Naive thymus-derived CD4-positive, alpha-beta T cell (primary cell): ENCODE measurements around the gene ADAD2. TPM values are rescaled to one million over a fixed set of nuclear protein-coding genes. Genes with fewer than 3 reads are reported as not detected.
A peak's percentile ranks its signal among the peaks of the same experiment; 100 is the strongest.

Experiments
- ATAC-seq: fragments of 150-1000 bp; cut with Tn5 transposase; 2 replicates; pipeline ENCODE4 v1.10.0; 2021; ENCODE audit warnings: mild to moderate bottlenecking, moderate library complexity
- CTCF ChIA-PET: fragments of 350-600 bp; sonication (Branson Sonifier 250); formaldehyde crosslinking; loops from one replicate; lab custom pipeline; 2021; ENCODE audit warnings: antibody characterized with exemption; lab: Charles Lee
- POLR2A ChIA-PET: fragments of 350-600 bp; sonication (Branson Sonifier 250); formaldehyde crosslinking; loops from one replicate; lab custom pipeline; 2021; ENCODE audit warnings: antibody characterized with exemption, inconsistent platforms; lab: Charles Lee
- DNase-seq, 9 donors: peaks; one replicate each; pipeline versions ENCODE4 v3.0.0 to v3.0.0-alpha.2; 2020 to 2022; ENCODE audit warnings: mixed read lengths in 1 of 9
- H3K27ac ChIP-seq: one replicate; pipeline ENCODE4 v1.7.0; 2013; ENCODE audit warnings: mild to moderate bottlenecking, low read depth, low read length, moderate library complexity
- H3K27me3 ChIP-seq, 2 donors: one replicate each; pipeline ENCODE4 v1.7.0; 2013; ENCODE audit warnings: low read length in 2 of 2, mild to moderate bottlenecking in 2 of 2, moderate library complexity in 2 of 2; ENCODE audit not compliant: control insufficient read depth in 2 of 2, insufficient read depth in 2 of 2
- H3K36me3 ChIP-seq, 3 experiments: 1 replicate in 2 of 3; 2 replicates in 1 of 3; pipeline ENCODE4 v1.7.0; 2013; ENCODE audit warnings: low read length in 3 of 3, mild to moderate bottlenecking in 3 of 3, moderate library complexity in 1 of 3; ENCODE audit not compliant: insufficient read depth in 3 of 3, control insufficient read depth in 2 of 3
- H3K4me1 ChIP-seq, 2 donors: one replicate each; pipeline ENCODE4 v1.7.0; 2013; ENCODE audit warnings: low read length in 2 of 2, mild to moderate bottlenecking in 2 of 2, moderate library complexity in 1 of 2; ENCODE audit not compliant: control insufficient read depth in 2 of 2, insufficient read depth in 2 of 2
- H3K4me3 ChIP-seq: 2 replicates; pipeline ENCODE4 v1.7.0; 2013; ENCODE audit warnings: mild to moderate bottlenecking, low read length
- H3K9me3 ChIP-seq, 3 experiments: 1 replicate in 2 of 3; 2 replicates in 1 of 3; pipeline ENCODE4 v1.7.0; 2013; ENCODE audit warnings: low read length in 3 of 3; ENCODE audit not compliant: control insufficient read depth in 2 of 3
- H3K27ac Mint-ChIP-seq, 9 donors: one replicate each; pipeline ENCODE4 v1.8.0; 2020 to 2022; ENCODE audit warnings: mixed read lengths in 9 of 9, mild to moderate bottlenecking in 8 of 9, moderate library complexity in 5 of 9, inconsistent platforms in 2 of 9
- H3K27me3 Mint-ChIP-seq, 5 donors: one replicate each; pipeline ENCODE4 v1.8.0; 2021 to 2022; ENCODE audit warnings: mixed read lengths in 5 of 5, mild to moderate bottlenecking in 1 of 5
- H3K36me3 Mint-ChIP-seq, 5 donors: one replicate each; pipeline ENCODE4 v1.8.0; 2020 to 2022; ENCODE audit warnings: mixed read lengths in 5 of 5, mild to moderate bottlenecking in 3 of 5, inconsistent platforms in 1 of 5
- H3K4me1 Mint-ChIP-seq, 7 donors: one replicate each; pipeline ENCODE4 v1.8.0; 2020 to 2022; ENCODE audit warnings: mixed read lengths in 7 of 7, mild to moderate bottlenecking in 3 of 7, inconsistent platforms in 1 of 7
- H3K4me3 Mint-ChIP-seq, 10 donors: one replicate each; pipeline ENCODE4 v1.8.0; 2020 to 2022; ENCODE audit warnings: mild to moderate bottlenecking in 10 of 10, mixed read lengths in 10 of 10, moderate library complexity in 6 of 10, inconsistent platforms in 2 of 10
- H3K9me3 Mint-ChIP-seq, 11 donors: one replicate each; pipeline ENCODE4 v1.8.0; 2020 to 2022; ENCODE audit warnings: mixed read lengths in 11 of 11, mild to moderate bottlenecking in 4 of 11, inconsistent platforms in 1 of 11, moderate library complexity in 1 of 11
- intact Hi-C, 2 donors: fragments of 100-400 bp; cut with micrococcal nuclease; formaldehyde crosslinking; loops; one replicate each; pipeline ENCODE4 v1.15.1; 2023
- polyA plus RNA-seq, 2 donors: library from polyadenylated mRNA; unstranded; fragments of 300-500 nt; fragmentation: Illumina TruSeq; gene quantifications; one replicate each; pipeline ENCODE4 v1.2.3, GENCODE V29; 2021
- total RNA-seq, 6 experiments: library from RNA in 5 of 6; stranded (reverse) in 5 of 6; gene quantifications; 1 replicate in 5 of 6; 2 replicates in 1 of 6; pipeline ENCODE4 v1.2.3 and lab custom pipeline; 2021 to 2026

Gene ADAD2
- total and polyA plus RNA-seq, 7 experiments from 2014 or later, result 0.11 to 0.16 TPM; not detected in 5

GRCh38 chr16:84225571-84225970, 34.6 kb downstream of the ADAD2 start:
- H3K36me3 Mint-ChIP-seq, result no peaks in the 10 kb centered on the region
- H3K4me1 Mint-ChIP-seq, result no peaks in the 10 kb centered on the region
- DNase-seq (no peak), ATAC-seq (no peak)
- H3K9me3 Mint-ChIP-seq, result no peaks in the 10 kb centered on the region
- no peak overlapping the region for H3K4me3 Mint-ChIP-seq
- H3K4me1 ChIP-seq, result no peaks in the 10 kb centered on the region
- no peaks in the 10 kb centered on the region for H3K9me3 ChIP-seq
- H3K27ac ChIP-seq, result no peak overlapping the region
- no peaks in the 10 kb centered on the region for H3K36me3 ChIP-seq
- intact Hi-C loops, result no loop called here
- POLR2A ChIA-PET, result no interaction called here
- peaks cover 4 to 27% (median 16%) of the 10 kb centered on the region in 5 donors for H3K27me3 Mint-ChIP-seq
- CTCF ChIA-PET, result no interaction called here
- H3K27ac Mint-ChIP-seq, result no peak overlapping the region
- H3K27me3 ChIP-seq, result no peaks in the 10 kb centered on the region
- no peak overlapping the region for H3K4me3 ChIP-seq

- intact Hi-C loops, result no loop called here
- Histone ChIP-seq H3K4me1 (no peaks in the 10 kb centered on the region), H3K27ac (no peak overlapping the region), H3K9me3 (no peaks in the 10 kb centered on the region), H3K27me3 (no peaks in the 10 kb centered on the region), H3K36me3 (no peaks in the 10 kb centered on the region), H3K4me3 (no peak overlapping the region)
- CTCF ChIA-PET, result no interaction called here
- Mint-ChIP-seq H3K4me3 (no peak overlapping the region), H3K9me3 (peaks cover 0 to 3% (median 0%) of the 10 kb centered on the region in 11 donors), H3K27ac (no peak overlapping the region), H3K36me3 (no peaks in the 10 kb centered on the region), H3K27me3 (peaks cover 4 to 28% (median 16%) of the 10 kb centered on the region in 5 donors), H3K4me1 (no peaks in the 10 kb centered on the region)
- POLR2A ChIA-PET, result no interaction called here
- ATAC-seq (no peak), DNase-seq (no peak)
These were observed 35.1 kb downstream of the ADAD2 start for GRCh38 chr16:84226026-84226425.

GRCh38 chr16:84227548-84227947, 36.6 kb downstream of the ADAD2 start:
- POLR2A ChIA-PET, result no interaction called here
- no peaks in the 10 kb centered on the region for H3K4me1 ChIP-seq
- Mint-ChIP-seq H3K27ac (no peak overlapping the region), H3K27me3 (peaks cover 4 to 30% (median 16%) of the 10 kb centered on the region in 5 donors), H3K4me3 (no peak overlapping the region), H3K9me3 (peaks cover 0 to 3% (median 0%) of the 10 kb centered on the region in 11 donors), H3K4me1 (no peaks in the 10 kb centered on the region), H3K36me3 (no peaks in the 10 kb centered on the region)
- no peak for ATAC-seq
- no peak overlapping the region for H3K4me3 ChIP-seq
- H3K27ac ChIP-seq, result no peak overlapping the region
- no peaks in the 10 kb centered on the region for H3K27me3 ChIP-seq
- H3K36me3 ChIP-seq, result no peaks in the 10 kb centered on the region
- no peaks in the 10 kb centered on the region for H3K9me3 ChIP-seq
- CTCF ChIA-PET, result no interaction called here
- no peak for DNase-seq
- intact Hi-C loops, result no loop called here

- no peak for DNase-seq
- H3K27me3 Mint-ChIP-seq, result peaks cover 4 to 30% (median 16%) of the 10 kb centered on the region in 5 donors
- H3K36me3 Mint-ChIP-seq, result no peaks in the 10 kb centered on the region
- peak; percentile 29 for ATAC-seq
- no peaks in the 10 kb centered on the region for H3K4me1 ChIP-seq
- CTCF ChIA-PET, result no interaction called here
- H3K4me3 ChIP-seq, result no peak overlapping the region
- peaks cover 0 to 3% (median 0%) of the 10 kb centered on the region in 11 donors for H3K9me3 Mint-ChIP-seq
- POLR2A ChIA-PET, result no interaction called here
- H3K27ac ChIP-seq, result no peak overlapping the region
- no peaks in the 10 kb centered on the region for H3K9me3 ChIP-seq
- intact Hi-C loops, result no loop called here
- no peak overlapping the region for H3K4me3 Mint-ChIP-seq
- H3K27me3 ChIP-seq, result no peaks in the 10 kb centered on the region
- H3K4me1 Mint-ChIP-seq, result no peaks in the 10 kb centered on the region
- H3K36me3 ChIP-seq, result no peaks in the 10 kb centered on the region
- no peak overlapping the region for H3K27ac Mint-ChIP-seq
These were observed 37.4 kb downstream of the ADAD2 start for GRCh38 chr16:84228256-84228838.

- no peak overlapping the region for H3K27ac Mint-ChIP-seq
- H3K4me1 Mint-ChIP-seq, result no peaks in the 10 kb centered on the region
- Histone ChIP-seq H3K4me3 (no peak overlapping the region), H3K4me1 (no peaks in the 10 kb centered on the region), H3K27me3 (no peaks in the 10 kb centered on the region), H3K36me3 (no peaks in the 10 kb centered on the region), H3K27ac (no peak overlapping the region), H3K9me3 (no peaks in the 10 kb centered on the region)
- ATAC-seq, result no peak
- H3K4me3 Mint-ChIP-seq, result no peak overlapping the region
- DNase-seq, result no peak
- ChIA-PET POLR2A (no interaction called here), CTCF (no interaction called here)
- H3K27me3 Mint-ChIP-seq, result peaks cover 4 to 39% (median 21%) of the 10 kb centered on the region in 5 donors
- peaks cover 0 to 3% (median 0%) of the 10 kb centered on the region in 11 donors for H3K9me3 Mint-ChIP-seq
- intact Hi-C loops, result no loop called here
- no peaks in the 10 kb centered on the region for H3K36me3 Mint-ChIP-seq
These were observed 38.5 kb downstream of the ADAD2 start for GRCh38 chr16:84229471-84229870.

GRCh38 chr16:84232060-84232459, 41.1 kb downstream of the ADAD2 start:
- no peak for ATAC-seq
- H3K27ac ChIP-seq, result no peak overlapping the region
- ChIA-PET CTCF (interaction anchor here (0.7 kb wide), 1 partner anchor 126 kb away, joined by 3 read pairs; no protein-coding TSS in a partner anchor), POLR2A (no interaction called here)
- Mint-ChIP-seq H3K4me3 (no peak overlapping the region), H3K9me3 (peaks cover 0 to 3% (median 0%) of the 10 kb centered on the region in 11 donors), H3K4me1 (no peaks in the 10 kb centered on the region), H3K27ac (no peak overlapping the region), H3K36me3 (no peaks in the 10 kb centered on the region), H3K27me3 (peaks cover 4 to 29% (median 10%) of the 10 kb centered on the region in 5 donors)
- no peaks in the 10 kb centered on the region for H3K27me3 ChIP-seq
- H3K4me3 ChIP-seq, result no peak overlapping the region
- no peak for DNase-seq
- no peaks in the 10 kb centered on the region for H3K36me3 ChIP-seq
- H3K4me1 ChIP-seq, result no peaks in the 10 kb centered on the region
- H3K9me3 ChIP-seq, result no peaks in the 10 kb centered on the region
- intact Hi-C loops, result no loop called here

- Histone ChIP-seq H3K4me1 (no peaks in the 10 kb centered on the region), H3K4me3 (no peak overlapping the region), H3K27ac (no peak overlapping the region), H3K36me3 (no peaks in the 10 kb centered on the region), H3K9me3 (no peaks in the 10 kb centered on the region), H3K27me3 (no peaks in the 10 kb centered on the region)
- Mint-ChIP-seq H3K27me3 (peaks cover 0 to 31% (median 5%) of the 10 kb centered on the region in 5 donors), H3K27ac (no peak overlapping the region), H3K4me3 (no peak overlapping the region), H3K4me1 (no peaks in the 10 kb centered on the region), H3K36me3 (no peaks in the 10 kb centered on the region), H3K9me3 (peaks cover 0 to 3% (median 0%) of the 10 kb centered on the region in 11 donors)
- DNase-seq (no peak), ATAC-seq (no peak)
- ChIA-PET POLR2A (no interaction called here), CTCF (interaction anchor here (0.7 kb wide), 1 partner anchor 105 kb away, joined by 4 read pairs; no protein-coding TSS in a partner anchor)
- intact Hi-C loops, result no loop called here
These were observed 42.0 kb downstream of the ADAD2 start for GRCh38 chr16:84232969-84233368.
